Measurements from ENCODE around the gene ZBTB45. TPM values are rescaled to one million over a fixed set of nuclear protein-coding genes. Genes with fewer than 3 reads are reported as not detected.

Gene ZBTB45
- total and polyA plus RNA-seq, 9 of the 15 experiments (the other 6 are each of a cell fraction or from before 2014, with no cell fraction given): 0.08 to 16.1 (median 1.8) TPM

DNA sequence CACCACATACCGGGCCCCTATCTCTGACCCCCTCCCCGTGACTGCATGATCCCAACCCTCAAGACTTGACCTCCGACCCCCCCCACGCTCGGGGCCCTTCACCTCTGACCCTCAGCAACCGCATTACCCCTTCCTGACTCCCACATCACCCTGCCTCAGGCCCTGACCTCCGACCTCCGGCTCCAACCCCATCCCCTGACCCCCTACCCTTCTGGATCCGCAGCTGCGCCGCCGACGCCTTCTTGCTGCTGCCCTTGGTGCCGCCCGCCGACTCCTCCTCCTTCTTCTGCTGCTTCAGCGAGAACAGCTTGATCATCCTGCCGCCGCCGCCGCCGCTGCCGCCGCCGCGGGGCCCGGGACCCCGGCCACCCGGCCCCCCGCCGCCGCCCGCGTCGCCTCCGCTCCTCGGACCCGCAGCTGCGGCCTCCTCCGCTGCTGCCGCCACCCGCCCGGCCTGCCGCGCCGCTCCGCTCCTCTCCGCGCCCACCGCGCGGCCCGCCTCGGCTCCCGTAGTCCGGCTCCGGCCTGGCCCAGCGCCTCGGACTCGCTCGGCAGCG, 38.5 kb upstream of the ZBTB45 start, which contains the start of gene UBE2M (continued):
- TF ChIP-seq SAFB (IDR thresholded peaks at IDR 0.05; ENCODE audit: borderline replicate concordance, low read depth, low read length) (no peak), GABPA (tag; conservative IDR thresholded peaks at IDR 0.05; ENCODE audit: low read depth) (no peak), BRD4 (IDR thresholded peaks at IDR 0.05) (no peak), ZNF175 (CRISPR knock-in tag; IDR thresholded peaks at IDR 0.05; ENCODE audit: low read depth) (no peak), JUN (IDR thresholded peaks at IDR 0.05; ENCODE audit: borderline replicate concordance, low read depth, low read length) (no peak), JUN (CRISPR knock-in tag; IDR thresholded peaks at IDR 0.05; ENCODE audit: borderline replicate concordance) (no peak), TEAD4 (IDR thresholded peaks at IDR 0.05; ENCODE audit: low read length) (peak; percentile 47; the same call in 1 of the 2 replicates), TEAD4 (CRISPR knock-in tag; IDR thresholded peaks at IDR 0.05; ENCODE audit: borderline replicate concordance) (no peak), ATF1 (CRISPR knock-in tag; IDR thresholded peaks at IDR 0.05) (no peak), ATF1 (tag; IDR thresholded peaks at IDR 0.05) (no peak), SPI1 (IDR thresholded peaks at IDR 0.05; ENCODE audit: borderline replicate concordance, low read depth, low read length) (no peak), ETV5 (CRISPR knock-in tag; IDR thresholded peaks at IDR 0.05; ENCODE audit: low read depth) (0 out of 2 replicates have a peak, but pooled peaks have one; percentile 46), HLTF (IDR thresholded peaks at IDR 0.05) (peak; percentile 70; the same call in 1 of the 2 replicates)
- TF ChIP-seq, protein P1, sequence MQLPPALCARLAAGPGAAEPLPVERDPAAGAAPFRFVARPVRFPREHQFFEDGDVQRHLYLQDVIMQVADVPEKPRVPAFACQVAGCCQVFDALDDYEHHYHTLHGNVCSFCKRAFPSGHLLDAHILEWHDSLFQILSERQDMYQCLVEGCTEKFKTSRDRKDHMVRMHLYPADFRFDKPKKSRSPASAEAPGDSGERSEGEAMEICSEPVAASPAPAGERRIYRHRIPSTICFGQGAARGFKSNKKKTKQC (CRISPR knock-in tag; IDR thresholded peaks at IDR 0.05): no peak
- TF ChIP-seq, protein P2, sequence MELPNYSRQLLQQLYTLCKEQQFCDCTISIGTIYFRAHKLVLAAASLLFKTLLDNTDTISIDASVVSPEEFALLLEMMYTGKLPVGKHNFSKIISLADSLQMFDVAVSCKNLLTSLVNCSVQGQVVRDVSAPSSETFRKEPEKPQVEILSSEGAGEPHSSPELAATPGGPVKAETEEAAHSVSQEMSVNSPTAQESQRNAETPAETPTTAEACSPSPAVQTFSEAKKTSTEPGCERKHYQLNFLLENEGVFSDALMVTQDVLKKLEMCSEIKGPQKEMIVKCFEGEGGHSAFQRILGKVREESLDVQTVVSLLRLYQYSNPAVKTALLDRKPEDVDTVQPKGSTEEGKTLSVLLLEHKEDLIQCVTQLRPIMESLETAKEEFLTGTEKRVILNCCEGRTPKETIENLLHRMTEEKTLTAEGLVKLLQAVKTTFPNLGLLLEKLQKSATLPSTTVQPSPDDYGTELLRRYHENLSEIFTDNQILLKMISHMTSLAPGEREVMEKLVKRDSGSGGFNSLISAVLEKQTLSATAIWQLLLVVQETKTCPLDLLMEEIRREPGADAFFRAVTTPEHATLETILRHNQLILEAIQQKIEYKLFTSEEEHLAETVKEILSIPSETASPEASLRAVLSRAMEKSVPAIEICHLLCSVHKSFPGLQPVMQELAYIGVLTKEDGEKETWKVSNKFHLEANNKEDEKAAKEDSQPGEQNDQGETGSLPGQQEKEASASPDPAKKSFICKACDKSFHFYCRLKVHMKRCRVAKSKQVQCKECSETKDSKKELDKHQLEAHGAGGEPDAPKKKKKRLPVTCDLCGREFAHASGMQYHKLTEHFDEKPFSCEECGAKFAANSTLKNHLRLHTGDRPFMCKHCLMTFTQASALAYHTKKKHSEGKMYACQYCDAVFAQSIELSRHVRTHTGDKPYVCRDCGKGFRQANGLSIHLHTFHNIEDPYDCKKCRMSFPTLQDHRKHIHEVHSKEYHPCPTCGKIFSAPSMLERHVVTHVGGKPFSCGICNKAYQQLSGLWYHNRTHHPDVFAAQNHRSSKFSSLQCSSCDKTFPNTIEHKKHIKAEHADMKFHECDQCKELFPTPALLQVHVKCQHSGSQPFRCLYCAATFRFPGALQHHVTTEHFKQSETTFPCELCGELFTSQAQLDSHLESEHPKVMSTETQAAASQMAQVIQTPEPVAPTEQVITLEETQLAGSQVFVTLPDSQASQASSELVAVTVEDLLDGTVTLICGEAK (IDR thresholded peaks at IDR 0.05): no peak
- TF ChIP-seq, protein P2 (CRISPR knock-in tag; IDR thresholded peaks at IDR 0.05): no peak
- TF ChIP-seq, protein P3, sequence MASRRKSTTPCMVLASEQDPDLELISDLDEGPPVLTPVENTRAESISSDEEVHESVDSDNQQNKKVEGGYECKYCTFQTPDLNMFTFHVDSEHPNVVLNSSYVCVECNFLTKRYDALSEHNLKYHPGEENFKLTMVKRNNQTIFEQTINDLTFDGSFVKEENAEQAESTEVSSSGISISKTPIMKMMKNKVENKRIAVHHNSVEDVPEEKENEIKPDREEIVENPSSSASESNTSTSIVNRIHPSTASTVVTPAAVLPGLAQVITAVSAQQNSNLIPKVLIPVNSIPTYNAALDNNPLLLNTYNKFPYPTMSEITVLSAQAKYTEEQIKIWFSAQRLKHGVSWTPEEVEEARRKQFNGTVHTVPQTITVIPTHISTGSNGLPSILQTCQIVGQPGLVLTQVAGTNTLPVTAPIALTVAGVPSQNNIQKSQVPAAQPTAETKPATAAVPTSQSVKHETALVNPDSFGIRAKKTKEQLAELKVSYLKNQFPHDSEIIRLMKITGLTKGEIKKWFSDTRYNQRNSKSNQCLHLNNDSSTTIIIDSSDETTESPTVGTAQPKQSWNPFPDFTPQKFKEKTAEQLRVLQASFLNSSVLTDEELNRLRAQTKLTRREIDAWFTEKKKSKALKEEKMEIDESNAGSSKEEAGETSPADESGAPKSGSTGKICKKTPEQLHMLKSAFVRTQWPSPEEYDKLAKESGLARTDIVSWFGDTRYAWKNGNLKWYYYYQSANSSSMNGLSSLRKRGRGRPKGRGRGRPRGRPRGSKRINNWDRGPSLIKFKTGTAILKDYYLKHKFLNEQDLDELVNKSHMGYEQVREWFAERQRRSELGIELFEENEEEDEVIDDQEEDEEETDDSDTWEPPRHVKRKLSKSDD (conservative IDR thresholded peaks at IDR 0.05; ENCODE audit: low read length): no peak

All from K562 (cell line).